HUES6 (cell line): ENCODE results near the gene LUC7L3.
"Not testable (repeated sequence)": the region's sequence is repeated elsewhere in the genome, so short reads cannot be mapped to it uniquely, and the experiment has no call there.

Source experiments
- H3K27ac ChIP-seq: 2 replicates; pipeline ENCODE4 v1.7.0; 2013; ENCODE audit warnings: low read depth, mild to moderate bottlenecking, low read length, inconsistent platforms
- H3K27me3 ChIP-seq: 2 replicates; pipeline ENCODE4 v1.6.1; 2013; ENCODE audit warnings: low read length; ENCODE audit not compliant: control insufficient read depth, insufficient read depth
- H3K36me3 ChIP-seq: 2 replicates; pipeline ENCODE4 v1.6.1; 2013; ENCODE audit warnings: low read length; ENCODE audit not compliant: control insufficient read depth, insufficient read depth
- H3K4me1 ChIP-seq: 2 replicates; pipeline ENCODE4 v1.6.1; 2013; ENCODE audit warnings: low read length; ENCODE audit not compliant: control insufficient read depth, insufficient read depth
- H3K4me3 ChIP-seq: 2 replicates; pipeline ENCODE4 v1.5.1; 2013; ENCODE audit warnings: low read depth, low read length
- H3K9ac ChIP-seq: one replicate; pipeline ENCODE4 v1.6.1; 2013; ENCODE audit warnings: mild to moderate bottlenecking, low read length
- H3K9me3 ChIP-seq: 2 replicates; pipeline ENCODE4 v1.6.1; 2013; ENCODE audit warnings: low read depth, low read length; ENCODE audit not compliant: control insufficient read depth, insufficient read depth

LUC7L3 gene

GRCh38 chr17:50793007-50793406, 73.6 kb downstream of the LUC7L3 start:
- no peak overlapping the region for H3K27ac ChIP-seq
- no peak overlapping the region for H3K4me3 ChIP-seq
- H3K36me3 ChIP-seq: no peaks in the 10 kb centered on the region
- H3K9ac ChIP-seq: no peak overlapping the region
- no peaks in the 10 kb centered on the region for H3K27me3 ChIP-seq
- H3K9me3 ChIP-seq: no peaks in the 10 kb centered on the region
- H3K4me1 ChIP-seq: peaks cover 4% of the 10 kb centered on the region; the same call in 1 of the 2 replicates

GRCh38 chr17:50794361-50794760, 75.0 kb downstream of the LUC7L3 start:
- no peak overlapping the region for H3K27ac ChIP-seq
- no peaks in the 10 kb centered on the region for H3K27me3 ChIP-seq
- H3K9me3 ChIP-seq: no peaks in the 10 kb centered on the region
- H3K4me1 ChIP-seq: peaks cover 12% of the 10 kb centered on the region; the same call in 1 of the 2 replicates
- H3K36me3 ChIP-seq: no peaks in the 10 kb centered on the region
- H3K9ac ChIP-seq: no peak overlapping the region
- H3K4me3 ChIP-seq: no peak overlapping the region

GRCh38 chr17:50797135-50797810, 77.9 kb downstream of the LUC7L3 start:
- Histone ChIP-seq H3K36me3 (no peaks in the 10 kb centered on the region), H3K4me1 (peaks cover 13% of the 10 kb centered on the region; the same call in 1 of the 2 replicates), H3K9ac (no peak overlapping the region), H3K27me3 (no peaks in the 10 kb centered on the region), H3K9me3 (no peaks in the 10 kb centered on the region), H3K27ac (no peak overlapping the region), H3K4me3 (no peak overlapping the region)

GRCh38 chr17:50798424-50799288, 79.3 kb downstream of the LUC7L3 start:
- H3K9ac ChIP-seq: no peak overlapping the region
- H3K36me3 ChIP-seq: no peaks in the 10 kb centered on the region
- H3K4me1 ChIP-seq: peaks cover 16% of the 10 kb centered on the region; the same call in 1 of the 2 replicates
- no peak overlapping the region for H3K4me3 ChIP-seq
- no peaks in the 10 kb centered on the region for H3K9me3 ChIP-seq
- no peaks in the 10 kb centered on the region for H3K27me3 ChIP-seq
- no peak overlapping the region for H3K27ac ChIP-seq

GRCh38 chr17:50799582-50799981, 80.2 kb downstream of the LUC7L3 start:
- H3K4me1 ChIP-seq: peaks cover 18% of the 10 kb centered on the region; the same call in 1 of the 2 replicates
- no peak overlapping the region for H3K9ac ChIP-seq

GRCh38 chr17:50800196-50800700, 80.8 kb downstream of the LUC7L3 start:
- Histone ChIP-seq H3K27me3 (no peaks in the 10 kb centered on the region), H3K9me3 (no peaks in the 10 kb centered on the region), H3K36me3 (no peaks in the 10 kb centered on the region), H3K4me1 (peaks cover 18% of the 10 kb centered on the region; the same call in 1 of the 2 replicates), H3K4me3 (no peak overlapping the region), H3K27ac (no peak overlapping the region), H3K9ac (no peak overlapping the region)

More at GRCh38 chr17:50799582-50799981, 80.2 kb downstream of the LUC7L3 start:
- Histone ChIP-seq H3K27ac (no peak overlapping the region), H3K4me3 (no peak overlapping the region), H3K27me3 (no peaks in the 10 kb centered on the region), H3K9me3 (no peaks in the 10 kb centered on the region), H3K36me3 (no peaks in the 10 kb centered on the region)

- peaks cover 18% of the 10 kb centered on the region; the same call in 1 of the 2 replicates for H3K4me1 ChIP-seq
- no peak overlapping the region for H3K4me3 ChIP-seq
- no peaks in the 10 kb centered on the region for H3K36me3 ChIP-seq
- no peaks in the 10 kb centered on the region for H3K27me3 ChIP-seq
- H3K9me3 ChIP-seq: no peaks in the 10 kb centered on the region
- H3K27ac ChIP-seq: no peak overlapping the region
- H3K9ac ChIP-seq: no peak overlapping the region
Observed at GRCh38 chr17:50802609-50803571, 83.5 kb downstream of the LUC7L3 start.

GRCh38 chr17:50803676-50804075, 84.3 kb downstream of the LUC7L3 start:
- Histone ChIP-seq H3K9me3 (no peaks in the 10 kb centered on the region), H3K4me3 (no peak overlapping the region), H3K27me3 (no peaks in the 10 kb centered on the region), H3K9ac (no peak overlapping the region), H3K27ac (no peak overlapping the region), H3K4me1 (peaks cover 15% of the 10 kb centered on the region; the same call in 1 of the 2 replicates), H3K36me3 (no peaks in the 10 kb centered on the region)

- H3K27ac ChIP-seq, H3K9ac ChIP-seq, H3K4me3 ChIP-seq, H3K27me3 ChIP-seq, H3K9me3 ChIP-seq, H3K36me3 ChIP-seq, H3K4me1 ChIP-seq: not testable (repeated sequence)
Observed at GRCh38 chr17:50804749-50805475, 85.5 kb downstream of the LUC7L3 start.

GRCh38 chr17:50805486-50805885, 86.1 kb downstream of the LUC7L3 start:
- no peak overlapping the region for H3K27ac ChIP-seq
- no peaks in the 10 kb centered on the region for H3K27me3 ChIP-seq
- no peak overlapping the region for H3K4me3 ChIP-seq

More at GRCh38 chr17:50805486-50805885, 86.1 kb downstream of the LUC7L3 start:
- no peaks in the 10 kb centered on the region for H3K36me3 ChIP-seq
- no peak overlapping the region for H3K9ac ChIP-seq
- H3K4me1 ChIP-seq: peaks cover 5% of the 10 kb centered on the region; the same call in 1 of the 2 replicates
- H3K9me3 ChIP-seq: no peaks in the 10 kb centered on the region
